ENCODE measurements around the gene FNDC8.
"Not testable (repeated sequence)": the region's sequence is repeated elsewhere in the genome, so short reads cannot be mapped to it uniquely, and the experiment has no call there.

FNDC8 gene

DNA sequence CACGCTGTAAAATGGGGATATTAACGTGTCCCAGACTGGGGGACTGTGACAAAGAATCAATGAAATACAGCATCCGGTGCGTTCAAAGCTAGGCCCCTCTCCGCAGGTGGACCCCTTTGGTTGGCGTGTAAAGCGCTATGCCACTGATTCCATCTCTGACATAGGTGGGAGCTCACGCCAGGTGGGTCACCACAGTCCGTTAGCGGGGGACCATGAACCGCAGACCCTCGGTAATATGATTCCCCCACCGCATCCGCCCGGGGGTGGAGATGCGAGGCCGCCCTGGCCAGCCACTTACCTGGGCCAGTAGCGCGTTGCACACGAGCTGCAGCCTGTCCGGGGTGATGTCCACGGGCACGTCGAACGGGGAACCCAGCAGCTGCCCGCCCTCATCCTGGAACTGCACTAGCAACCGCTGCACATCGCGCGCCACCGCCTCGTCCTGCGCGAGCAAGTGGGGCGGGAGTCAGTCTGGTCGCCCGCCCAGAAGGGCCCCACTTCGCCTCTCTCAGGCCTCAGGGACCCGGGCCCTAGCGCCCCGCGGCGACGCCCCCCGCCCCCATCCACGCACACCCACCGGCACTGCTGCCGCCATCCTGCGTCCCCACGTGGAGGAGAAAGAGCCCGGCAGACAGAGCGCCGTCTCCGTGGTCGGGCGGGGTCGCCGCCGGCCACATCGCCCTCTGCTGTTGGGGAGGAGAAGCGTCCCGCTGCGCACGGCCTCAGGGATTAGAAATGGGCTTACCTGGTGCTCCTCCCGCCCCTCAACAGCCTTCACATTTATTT is 20.5 kb downstream of the FNDC8 start, which contains the start of gene NLE1:
Gene NLE1 (minus strand): TSS at position 623 of the 786 bp plus-strand sequence. CDS start 28 bp downstream, at position 595.
- peak; percentile 81 to 94 (median 83) for DNase-seq (ENCODE audit: low read depth in 2 of 3, low spot score in 1 of 3)

GRCh38 chr17:35142467-35142796 is 21.0 kb downstream of the FNDC8 start:
- no peak for DNase-seq (ENCODE audit: low read depth in 2 of 3, low spot score in 1 of 3)

DNA sequence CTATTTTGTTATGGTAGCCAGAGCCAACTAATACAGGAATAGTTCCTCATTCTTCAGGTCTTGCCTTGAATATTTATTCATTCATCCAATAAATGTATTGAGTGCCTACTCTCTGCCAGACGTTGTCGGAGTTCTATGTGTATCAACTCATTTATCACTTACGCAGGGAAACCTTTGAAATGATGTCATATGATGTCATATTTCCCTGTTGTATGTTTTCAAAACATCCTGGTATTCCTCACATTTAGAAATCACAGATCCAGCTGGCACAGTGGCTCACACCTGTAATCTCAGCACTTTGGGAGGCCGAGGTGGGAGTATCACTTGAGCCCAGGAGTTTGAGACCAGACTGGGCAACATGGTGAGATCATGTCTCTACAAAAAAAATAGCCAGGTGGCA is 23.4 kb downstream of the FNDC8 start:
- no peak for DNase-seq (ENCODE audit: low read depth in 2 of 3, low spot score in 1 of 3)

- no peak for DNase-seq (ENCODE audit: low read depth in 2 of 3, low spot score in 1 of 3)
These were observed 24.9 kb downstream of the FNDC8 start for GRCh38 chr17:35146214-35146833.

DNA sequence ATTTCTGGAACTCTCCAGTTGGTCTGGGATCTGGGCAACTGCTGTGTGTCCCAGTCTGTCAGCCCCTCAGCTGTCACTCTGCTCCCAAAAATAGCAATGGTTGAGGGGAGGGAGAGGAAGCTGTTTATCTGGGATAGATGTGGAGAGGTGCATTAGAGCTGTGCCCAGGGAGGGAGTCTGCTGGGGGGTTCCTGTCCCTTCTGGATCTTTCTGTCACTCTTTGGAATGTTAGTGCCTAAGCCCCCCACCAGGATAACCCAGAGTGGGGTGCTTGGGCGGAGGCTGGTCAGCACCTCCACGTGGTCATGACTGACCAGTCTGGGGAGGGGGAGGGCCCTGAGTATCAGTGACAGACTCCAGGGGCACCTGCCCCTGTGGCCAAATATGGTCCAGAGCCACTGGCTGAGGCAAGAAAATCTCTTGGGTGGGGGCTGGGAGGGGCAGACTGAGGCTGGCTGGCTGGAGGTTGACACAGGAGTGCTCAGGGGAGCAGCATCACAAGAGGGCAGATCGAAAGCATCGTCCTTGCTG is 26.0 kb downstream of the FNDC8 start, which contains the start of gene UNC45B:
Gene UNC45B (plus strand): TSS at position 443 of the 531 bp plus-strand sequence. CDS start 447 bp downstream, outside the sequence.
- DNase-seq (ENCODE audit: low read depth in 2 of 3, low spot score in 1 of 3), result no peak

DNA sequence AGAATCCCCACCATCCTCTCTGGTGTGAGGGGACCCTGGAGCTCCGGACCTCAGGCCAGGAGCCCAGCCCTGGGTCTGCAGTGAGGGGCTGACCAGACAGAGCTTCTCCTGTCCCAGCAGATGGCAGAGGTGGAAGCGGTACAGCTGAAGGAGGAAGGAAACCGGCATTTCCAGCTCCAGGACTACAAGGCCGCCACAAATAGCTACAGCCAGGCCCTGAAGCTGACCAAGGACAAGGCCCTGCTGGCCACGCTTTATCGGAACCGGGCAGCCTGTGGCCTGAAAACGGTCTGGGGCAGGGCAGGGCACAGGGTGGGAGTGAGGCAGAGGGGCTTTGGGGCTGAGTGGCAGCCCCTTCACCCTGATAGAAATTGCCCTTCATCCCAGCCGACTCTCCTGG is 26.7 kb downstream of the FNDC8 start:
- DNase-seq (ENCODE audit: low read depth in 2 of 3, low spot score in 1 of 3), result no peak

- no peak for DNase-seq (ENCODE audit: low read depth in 2 of 3, low spot score in 1 of 3)
These were observed 28.5 kb downstream of the FNDC8 start for GRCh38 chr17:35149941-35150340.

- not testable (repeated sequence) for DNase-seq (ENCODE audit: low read depth in 2 of 3, low spot score in 1 of 3)
These were observed 29.7 kb downstream of the FNDC8 start for GRCh38 chr17:35151080-35151479.

- no peak for DNase-seq (ENCODE audit: low read depth in 2 of 3, low spot score in 1 of 3)
These were observed 31.2 kb downstream of the FNDC8 start for GRCh38 chr17:35152421-35153140.

- DNase-seq (ENCODE audit: low read depth in 2 of 3, low spot score in 1 of 3), result no peak
These were observed 33.1 kb downstream of the FNDC8 start for GRCh38 chr17:35154196-35155165.

DNA sequence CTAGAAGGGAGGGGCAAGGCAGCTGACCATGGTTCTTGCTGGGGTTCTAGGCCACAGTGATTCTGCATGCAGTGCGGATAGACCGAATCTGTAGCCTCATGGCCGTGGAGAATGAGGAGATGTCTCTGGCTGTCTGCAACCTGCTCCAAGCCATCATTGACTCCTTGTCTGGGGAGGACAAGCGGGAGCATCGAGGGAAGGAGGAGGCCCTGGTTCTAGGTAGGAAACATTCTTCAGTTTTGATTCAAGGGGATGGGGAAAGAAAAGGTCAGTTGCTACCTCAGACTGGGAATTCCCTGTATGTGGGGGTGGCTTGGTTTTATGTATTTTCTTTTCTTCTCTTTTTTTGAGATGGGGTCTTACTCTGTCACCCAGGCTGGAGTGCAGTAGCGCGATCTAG is 33.8 kb downstream of the FNDC8 start:
- no peak for DNase-seq (ENCODE audit: low read depth in 2 of 3, low spot score in 1 of 3)

DNA sequence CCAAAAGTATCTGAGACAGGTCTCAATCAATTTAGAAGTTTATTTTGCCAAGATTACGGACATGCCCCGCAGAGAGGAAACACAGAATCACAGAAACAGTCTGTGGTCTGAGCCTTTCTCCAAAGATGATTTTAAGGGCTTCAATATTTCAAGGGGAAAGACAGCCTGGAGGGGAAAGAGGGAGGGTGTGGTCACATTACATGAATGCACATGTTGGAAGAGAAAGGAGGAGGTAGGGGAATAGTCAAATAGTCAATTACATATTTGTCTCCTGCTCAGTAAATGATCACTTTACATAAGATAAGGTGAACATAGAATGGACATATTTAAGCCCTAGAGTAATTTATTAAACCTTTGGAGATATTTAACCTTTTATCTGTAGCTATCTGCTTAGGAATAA is 38.5 kb downstream of the FNDC8 start:
- no peak for DNase-seq (ENCODE audit: low read depth in 2 of 3, low spot score in 1 of 3)

DNA sequence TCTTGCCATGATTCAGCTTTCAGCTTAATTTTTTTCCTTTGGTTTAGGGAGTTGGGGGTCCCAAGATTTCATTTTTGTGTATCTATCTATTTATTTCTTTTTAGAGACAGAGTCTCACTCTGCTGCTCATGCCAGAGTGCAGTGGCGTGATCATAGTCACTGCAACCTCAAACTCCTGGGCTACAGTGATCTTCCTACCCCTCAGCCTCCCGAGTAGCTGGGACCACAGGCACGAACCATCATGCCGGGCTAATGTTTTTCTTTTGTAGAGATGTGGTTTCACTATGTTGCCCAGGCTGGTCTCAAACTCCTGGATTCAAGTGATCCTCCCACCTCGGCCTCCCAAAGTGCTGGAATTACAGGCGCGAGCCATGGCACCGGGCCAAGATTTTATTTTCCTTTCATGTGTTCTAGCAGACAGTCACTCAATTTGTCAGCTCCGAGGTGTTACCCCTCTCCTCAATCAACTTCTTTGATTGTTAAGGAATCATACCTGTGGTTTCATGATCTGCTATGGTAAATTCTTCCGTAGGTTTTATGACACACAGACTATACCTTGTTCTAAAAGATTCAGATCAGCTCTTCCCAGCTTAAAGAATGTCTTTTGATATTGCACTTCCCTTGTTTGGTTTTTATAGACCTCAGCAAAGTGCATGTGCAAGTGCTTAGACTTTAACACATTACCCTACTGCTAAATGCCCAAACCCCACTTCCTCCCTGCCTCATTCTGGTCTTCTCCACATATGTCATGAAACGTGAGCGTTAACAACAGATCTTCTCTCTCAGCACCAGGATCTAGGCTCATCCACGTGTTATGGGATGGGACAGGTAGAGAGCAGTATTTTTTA is 39.2 kb downstream of the FNDC8 start:
- DNase-seq (ENCODE audit: low read depth in 2 of 3, low spot score in 1 of 3), result no peak

GRCh38 chr17:35161281-35161761 is 39.9 kb downstream of the FNDC8 start:
- no peak for DNase-seq (ENCODE audit: low read depth in 2 of 3, low spot score in 1 of 3)

- DNase-seq (ENCODE audit: low read depth in 2 of 3, low spot score in 1 of 3), result no peak
These were observed 41.3 kb downstream of the FNDC8 start for GRCh38 chr17:35162755-35163154.

- no peak for DNase-seq (ENCODE audit: low read depth in 2 of 3, low spot score in 1 of 3)
These were observed 42.5 kb downstream of the FNDC8 start for GRCh38 chr17:35163886-35164285.

GRCh38 chr17:35164716-35165115 is 43.3 kb downstream of the FNDC8 start:
- DNase-seq (ENCODE audit: low read depth in 2 of 3, low spot score in 1 of 3), result no peak

DNA sequence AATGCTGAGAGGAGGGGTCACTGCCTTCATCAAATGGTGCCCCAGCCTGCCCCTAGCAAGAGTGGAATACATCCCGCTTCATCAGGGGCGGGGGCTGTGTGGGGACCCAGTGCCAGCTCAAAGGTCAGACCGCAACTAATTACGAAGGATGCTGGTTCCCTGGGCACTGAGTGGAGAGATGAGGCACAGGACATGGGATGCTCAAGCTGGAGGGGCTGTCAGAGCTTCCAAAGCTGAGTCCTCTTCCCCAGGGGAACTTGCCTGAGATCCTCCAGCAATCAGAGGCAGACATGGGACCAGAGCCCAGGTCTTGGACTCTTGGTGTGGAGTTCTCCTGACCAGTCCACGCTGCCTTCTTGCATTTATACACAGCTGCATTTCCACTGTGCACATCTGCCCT is 45.1 kb downstream of the FNDC8 start:
- DNase-seq (ENCODE audit: low read depth in 2 of 3, low spot score in 1 of 3), result no peak

DNA sequence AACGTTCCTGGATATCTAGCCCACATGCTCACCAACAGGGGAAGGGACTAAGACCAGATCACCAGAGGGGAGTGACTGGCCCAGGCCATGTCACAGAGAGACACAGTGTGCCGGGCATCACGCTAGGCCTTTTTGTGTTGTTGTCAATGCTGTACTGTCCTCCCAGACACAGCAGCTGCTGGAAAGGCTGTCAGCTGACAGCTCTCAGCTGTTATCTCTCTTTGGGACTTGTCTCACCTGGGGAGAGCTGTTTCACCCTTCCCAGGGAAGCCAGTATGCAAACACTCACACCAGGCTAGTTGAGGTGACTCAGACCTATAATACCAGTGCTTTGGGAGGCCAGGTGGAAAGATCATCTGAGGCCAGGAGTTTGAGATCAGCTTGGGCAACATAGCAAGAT is 45.6 kb downstream of the FNDC8 start:
- DNase-seq (ENCODE audit: low read depth in 2 of 3, low spot score in 1 of 3), result no peak

GRCh38 chr17:35167666-35168065 is 46.3 kb downstream of the FNDC8 start:
- no peak for DNase-seq (ENCODE audit: low read depth in 2 of 3, low spot score in 1 of 3)

Data from stimulated activated CD4-positive, alpha-beta T cell treated with anti-CD3 and anti-CD28 coated beads, Interleukin-12 subunit alpha, Interleukin-12 subunit beta, amount 100 ng/mL, for 48 hours (primary cell).